Activated CD4-positive, alpha-beta T cell treated with anti-CD3 and anti-CD28 coated beads, Interleukin-2, amount 50 U/mL, for 4 hours (primary cell): ENCODE measurements around the gene SIPA1L2.

ENCODE experiments used
- DNase-seq, 2 experiments: peaks; one replicate each; pipeline ENCODE4 v3.0.0-alpha.2; 2020

SIPA1L2 gene

GRCh38 chr1:232648316-232648715 is 18.4 kb upstream of the SIPA1L2 start:
- no peak for DNase-seq

GRCh38 chr1:232644209-232644608 is 14.3 kb upstream of the SIPA1L2 start:
- no peak for DNase-seq

- no peak for DNase-seq
These were observed 13.3 kb upstream of the SIPA1L2 start for GRCh38 chr1:232643251-232643650.

- no peak for DNase-seq
These were observed 11.6 kb upstream of the SIPA1L2 start for GRCh38 chr1:232641507-232641906.

- DNase-seq: no peak
These were observed 6.9 kb upstream of the SIPA1L2 start for GRCh38 chr1:232636799-232637198.

GRCh38 chr1:232635778-232636356 is 5.9 kb upstream of the SIPA1L2 start:
- DNase-seq: no peak

GRCh38 chr1:232635279-232635678 is 5.3 kb upstream of the SIPA1L2 start:
- DNase-seq: no peak

- DNase-seq: no peak
These were observed 4.2 kb upstream of the SIPA1L2 start for GRCh38 chr1:232634096-232634495.

- peak; percentile 54 to 55 for DNase-seq
These were observed 912 bp upstream of the SIPA1L2 start for GRCh38 chr1:232630894-232631195.

- peak; percentile 6 to 8 for DNase-seq
These were observed 485 bp downstream of the SIPA1L2 start for GRCh38 chr1:232629250-232630046.

GRCh38 chr1:232628335-232629249 is 1.3 kb downstream of the SIPA1L2 start:
- peak in 1 of 2 experiments; percentile 6 for DNase-seq

- peak; percentile 4 to 12 for DNase-seq
These were observed 2.1 kb downstream of the SIPA1L2 start for GRCh38 chr1:232627645-232628334.

GRCh38 chr1:232627171-232627570 is 2.8 kb downstream of the SIPA1L2 start:
- no peak for DNase-seq

GRCh38 chr1:232626452-232626851 is 3.5 kb downstream of the SIPA1L2 start:
- no peak for DNase-seq

- DNase-seq: no peak
These were observed 4.5 kb downstream of the SIPA1L2 start for GRCh38 chr1:232625319-232625868.

- DNase-seq: no peak
These were observed 5.2 kb downstream of the SIPA1L2 start for GRCh38 chr1:232624546-232625281.

- DNase-seq: no peak
These were observed 7.0 kb downstream of the SIPA1L2 start for GRCh38 chr1:232622981-232623380.

GRCh38 chr1:232622378-232622777 is 7.6 kb downstream of the SIPA1L2 start:
- DNase-seq: no peak

GRCh38 chr1:232621050-232621449 is 8.9 kb downstream of the SIPA1L2 start:
- no peak for DNase-seq

GRCh38 chr1:232620356-232620969 is 9.5 kb downstream of the SIPA1L2 start:
- no peak for DNase-seq

- DNase-seq: no peak
These were observed 12.7 kb downstream of the SIPA1L2 start for GRCh38 chr1:232617237-232617636.
